Heart left ventricle (tissue), 13 donors: ENCODE measurements around the gene RGS10.

Experiments used
- CTCF ChIP-seq, 12 donors: fragments of 200-600 bp; sonication (generic) in 4 of 12; IDR thresholded peaks; one replicate each; pipeline versions ENCODE4 v1.5.0 to v1.8.0; 2018 to 2022; ENCODE audit warnings: antibody characterized with exemption in 12 of 12, mild to moderate bottlenecking in 5 of 12
- POLR2A ChIP-seq, 2 donors: fragments of 450-650 bp; IDR thresholded peaks; one replicate each; pipeline ENCODE4 v1.6.1; 2017; ENCODE audit warnings: antibody characterized with exemption in 2 of 2, mild to moderate bottlenecking in 2 of 2, moderate library complexity in 2 of 2
- donor health status: ischemic (EF 13 %, LVEDD 7.1; RV severe dilation, severe dysfunction).
- donor health status: DM: no; HTN: yes; CAD: no.
- donor health status: DM: no; HTN: no; CAD: no.
- donor health status: ischemic (EF 25% LVEDD 6.9; RV normal size, moderate dysfunction).
- donor health status: ischemic (EF 25% LVEDD 5.7; RV mildly dilated, moderate dysfunction).
- donor health status: ischemic (EF 35%, LVEDD 5.7; RV mildly dilated, moderate dysfunction).
- donor health status: nonischemic (EF 11% LVEDD 7.7; RV severe dilation, severe dysfunction).
- donor health status: DM: yes; HTN: yes; CAD: no.
- donor health status: PGD.
- donor health status: ischemic (EF 29% LVEDD 5.4; RV normal size, mild dysfunction).
- donor health status: nonischemic (EF 23%, LVEDD 6.1; RV moderate dilation, normal function).

- TF ChIP-seq CTCF (IDR thresholded peaks at IDR 0.05) (no peak), POLR2A (IDR thresholded peaks at IDR 0.05) (no peak)
Measured at GRCh38 chr10:119480667-119481066, 61.9 kb downstream of the RGS10 start.
